Mesendoderm (in vitro differentiated cells): ENCODE data around the gene TOR4A.
"Not testable (repeated sequence)": the region's sequence is repeated elsewhere in the genome, so short reads cannot be mapped to it uniquely, and the experiment has no call there.

ENCODE experiments used
- DNase-seq: peaks from one replicate; pipeline ENCODE4 v3.0.0; 2013
- H2AK5ac ChIP-seq: 2 replicates; pipeline ENCODE4 v1.6.1; 2013; ENCODE audit warnings: low read length, inconsistent platforms
- H2BK120ac ChIP-seq: 2 replicates; pipeline ENCODE4 v1.6.1; 2013; ENCODE audit warnings: low read depth, mild to moderate bottlenecking, low read length, moderate library complexity, mixed read lengths
- H2BK15ac ChIP-seq: replicated peaks from 2 replicates; pipeline ENCODE4 v1.6.1; 2013; ENCODE audit warnings: low read depth, mild to moderate bottlenecking, moderate library complexity
- H2BK5ac ChIP-seq: 2 replicates; pipeline ENCODE4 v1.6.1; 2013; ENCODE audit warnings: low read length, inconsistent platforms
- H3K18ac ChIP-seq: 2 replicates; pipeline ENCODE4 v1.6.1; 2013; ENCODE audit warnings: mild to moderate bottlenecking, low read length, mixed read lengths
- H3K23ac ChIP-seq: one replicate; pipeline ENCODE4 v1.6.1; 2013; ENCODE audit warnings: low read length
- H3K27ac ChIP-seq: 2 replicates; pipeline ENCODE4 v1.5.1; 2013; ENCODE audit warnings: low read depth, mild to moderate bottlenecking, inconsistent platforms, low read length, moderate library complexity
- H3K27me3 ChIP-seq: 2 replicates; pipeline ENCODE4 v1.6.1; 2013; ENCODE audit warnings: low read length, control low read depth, mild to moderate bottlenecking, inconsistent platforms; ENCODE audit not compliant: insufficient read depth, poor library complexity
- H3K36me3 ChIP-seq: 2 replicates; pipeline ENCODE4 v1.6.1; 2013; ENCODE audit warnings: low read length, inconsistent platforms; ENCODE audit not compliant: control insufficient read depth, insufficient read depth
- H3K4ac ChIP-seq: one replicate; pipeline ENCODE4 v1.6.1; 2013; ENCODE audit warnings: low read depth, mild to moderate bottlenecking, low read length, moderate library complexity
- H3K4me1 ChIP-seq: 2 replicates; pipeline ENCODE4 v1.6.1; 2013; ENCODE audit warnings: low read depth, low read length, inconsistent platforms; ENCODE audit not compliant: control insufficient read depth
- H3K4me2 ChIP-seq: 2 replicates; pipeline ENCODE4 v1.6.1; 2013; ENCODE audit warnings: low read length
- H3K4me3 ChIP-seq: 2 replicates; pipeline ENCODE4 v1.5.1; 2013; ENCODE audit warnings: mild to moderate bottlenecking, low read length
- H3K56ac ChIP-seq: one replicate; pipeline ENCODE4 v1.6.1; 2013; ENCODE audit warnings: low read length
- H3K79me1 ChIP-seq: 2 replicates; pipeline ENCODE4 v1.6.1; 2013; ENCODE audit warnings: low read length, inconsistent platforms
- H3K79me2 ChIP-seq: 2 replicates; pipeline ENCODE4 v1.6.1; 2013; ENCODE audit warnings: mild to moderate bottlenecking, low read length; ENCODE audit not compliant: control insufficient read depth, insufficient read depth
- H3K9ac ChIP-seq: 2 replicates; pipeline ENCODE4 v1.6.1; 2013; ENCODE audit warnings: low read length, inconsistent platforms
- H4K5ac ChIP-seq: one replicate; pipeline ENCODE4 v1.6.1; 2013; ENCODE audit warnings: low read length
- H4K8ac ChIP-seq: one replicate; pipeline ENCODE4 v1.6.1; 2013; ENCODE audit warnings: low read depth, mild to moderate bottlenecking, control low read depth, low read length, moderate library complexity
- WGBS: extraction: QIAGEN DNeasy Blood & Tissue Kit; methylation state at CpG from one replicate; pipeline ENCODE4 v1.1.7; 2013; ENCODE audit warnings: low lambda C conversion rate, missing lambda C conversion rate; ENCODE audit not compliant: insufficient coverage; ENCODE audit errors: extremely low coverage; 5-methylcytosine and 5-hydroxymethylcytosine counted together

The TOR4A gene

GRCh38 chr9:137255448-137256114, 21.9 kb upstream of the TOR4A start:
- H3K27me3 ChIP-seq = no peaks in the 10 kb centered on the region
- H3K4me3 ChIP-seq = peak overlapping the region; percentile 82
- no peak overlapping the region for H3K23ac ChIP-seq
- no CpG with 5 or more reads among the region's 51 CpGs for WGBS
- no peak overlapping the region for H4K5ac ChIP-seq
- H3K4me1 ChIP-seq = peaks cover 4% of the 10 kb centered on the region
- peak overlapping the region; percentile 54 for H3K27ac ChIP-seq
- H3K4me2 ChIP-seq = peak overlapping the region; percentile 51
- H4K8ac ChIP-seq = peak overlapping the region; percentile 92
- H3K79me1 ChIP-seq = peaks cover 9% of the 10 kb centered on the region
- no peak overlapping the region for H2BK5ac ChIP-seq
- H3K9ac ChIP-seq = peak overlapping the region; percentile 94
- peaks cover 16% of the 10 kb centered on the region for H3K79me2 ChIP-seq
- peak overlapping the region; percentile 81 for H3K18ac ChIP-seq
- no peak overlapping the region for H2BK15ac ChIP-seq
- H3K4ac ChIP-seq = peak overlapping the region; percentile 89
- H3K36me3 ChIP-seq = peaks cover 3% of the 10 kb centered on the region
- DNase-seq = peak; percentile 66
- H3K56ac ChIP-seq = peak overlapping the region; percentile 85
- H2AK5ac ChIP-seq = no peak overlapping the region
- no peak overlapping the region for H2BK120ac ChIP-seq

- Histone ChIP-seq H3K4me2 (peak overlapping the region; percentile 51), H3K27me3 (no peaks in the 10 kb centered on the region), H2BK5ac (no peak overlapping the region), H3K36me3 (peaks cover 3% of the 10 kb centered on the region), H3K23ac (no peak overlapping the region), H4K8ac (no peak overlapping the region), H3K4me1 (peaks cover 3% of the 10 kb centered on the region), H3K79me2 (peaks cover 16% of the 10 kb centered on the region), H2BK120ac (no peak overlapping the region), H3K18ac (no peak overlapping the region), H3K4me3 (no peak overlapping the region), H2BK15ac (no peak overlapping the region), H4K5ac (no peak overlapping the region), H3K4ac (no peak overlapping the region), H3K56ac (peak overlapping the region; percentile 85), H2AK5ac (no peak overlapping the region), H3K79me1 (peaks cover 9% of the 10 kb centered on the region), H3K27ac (no peak overlapping the region), H3K9ac (peak overlapping the region; percentile 94)
- WGBS = no CpG with 5 or more reads among the region's 15 CpGs
- DNase-seq = no peak
Measured at GRCh38 chr9:137256362-137256761, 21.2 kb upstream of the TOR4A start.

- Histone ChIP-seq H3K4me3 (no peak overlapping the region), H3K36me3 (peaks cover 3% of the 10 kb centered on the region), H3K79me2 (peaks cover 16% of the 10 kb centered on the region), H4K5ac (no peak overlapping the region), H3K79me1 (peaks cover 9% of the 10 kb centered on the region), H4K8ac (no peak overlapping the region), H3K18ac (no peak overlapping the region), H3K27ac (no peak overlapping the region), H3K27me3 (no peaks in the 10 kb centered on the region), H3K4me1 (peaks cover 3% of the 10 kb centered on the region), H2BK120ac (no peak overlapping the region), H3K23ac (no peak overlapping the region), H2BK5ac (no peak overlapping the region), H3K4me2 (no peak overlapping the region), H2AK5ac (no peak overlapping the region), H3K4ac (no peak overlapping the region), H2BK15ac (no peak overlapping the region), H3K56ac (no peak overlapping the region), H3K9ac (peak overlapping the region; percentile 2)
- DNase-seq = no peak
- WGBS = no CpG with 5 or more reads among the region's 15 CpGs
Measured at GRCh38 chr9:137256856-137257255, 20.7 kb upstream of the TOR4A start.

- not testable (repeated sequence) for H3K4me3 ChIP-seq, H3K27me3 ChIP-seq, H3K79me2 ChIP-seq, H3K9ac ChIP-seq, H4K5ac ChIP-seq, H3K56ac ChIP-seq, H3K4ac ChIP-seq, H3K79me1 ChIP-seq, H3K18ac ChIP-seq, H3K4me2 ChIP-seq, H2BK5ac ChIP-seq, H2AK5ac ChIP-seq, H4K8ac ChIP-seq, H2BK15ac ChIP-seq, H3K23ac ChIP-seq, H3K4me1 ChIP-seq, H2BK120ac ChIP-seq, H3K27ac ChIP-seq
- peaks cover 11% of the 10 kb centered on the region for H3K36me3 ChIP-seq
- peak; percentile 63 for DNase-seq
- no CpG with 5 or more reads among the region's 15 CpGs for WGBS
Measured at GRCh38 chr9:137262173-137262908, 15.2 kb upstream of the TOR4A start.

GRCh38 chr9:137262909-137263285, 14.6 kb upstream of the TOR4A start:
- Histone ChIP-seq H2BK5ac (no peak overlapping the region), H3K27me3 (no peaks in the 10 kb centered on the region), H3K56ac (no peak overlapping the region), H3K4me1 (no peaks in the 10 kb centered on the region), H3K4me3 (no peak overlapping the region), H3K4me2 (no peak overlapping the region), H3K4ac (no peak overlapping the region), H3K9ac (no peak overlapping the region), H3K27ac (no peak overlapping the region), H3K36me3 (peaks cover 11% of the 10 kb centered on the region), H3K79me2 (no peaks in the 10 kb centered on the region), H3K18ac (no peak overlapping the region), H2BK15ac (no peak overlapping the region), H4K8ac (no peak overlapping the region), H3K23ac (no peak overlapping the region), H2BK120ac (no peak overlapping the region), H2AK5ac (no peak overlapping the region), H3K79me1 (no peaks in the 10 kb centered on the region), H4K5ac (no peak overlapping the region)
- no peak for DNase-seq
- WGBS = no CpG with 5 or more reads among the region's 24 CpGs
